ENCODE measurements around the gene TBP.
"Not testable (repeated sequence)": the region's sequence is repeated elsewhere in the genome, so short reads cannot be mapped to it uniquely, and the experiment has no call there.

The TBP gene

GRCh38 chr6:170612256-170612804 is 58.2 kb downstream of the TBP start:
- not testable (repeated sequence) for DNase-seq

DNA sequence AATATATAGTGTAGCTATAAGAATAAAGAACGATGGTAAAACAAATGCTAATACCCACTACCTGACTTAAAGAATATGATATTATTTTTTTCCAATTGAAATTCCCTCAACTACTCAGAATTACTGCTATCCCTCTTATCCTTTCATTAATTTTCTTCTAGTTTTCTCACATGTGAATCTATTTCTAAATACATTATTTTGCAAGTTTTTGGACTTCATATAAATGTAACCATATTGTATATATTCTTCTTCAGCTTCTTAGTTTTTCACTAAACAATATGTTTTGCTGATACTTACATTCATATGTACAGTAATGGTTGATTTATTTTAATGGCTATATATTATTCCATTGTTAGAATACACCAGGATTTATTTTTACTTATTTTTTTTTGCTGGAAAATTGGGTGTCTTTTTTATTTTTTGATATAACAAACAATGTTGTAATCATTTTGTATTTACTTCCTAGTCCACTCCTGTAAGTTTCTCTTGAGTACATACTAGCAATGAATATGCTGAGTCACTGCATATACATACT is 61.9 kb downstream of the TBP start:
- not testable (repeated sequence) for DNase-seq
